OCI-LY1 (cell line): ENCODE results near the gene FREM2.

ENCODE experiments used
- H2AFZ ChIP-seq: fragments of 200-600 bp; sonication (generic), shearing (Covaris generic); 2 replicates; pipeline ENCODE4 v1.6.0; 2014; ENCODE audit warnings: antibody characterized with exemption, mild to moderate bottlenecking, low read length
- H3F3A ChIP-seq: fragments of 200-600 bp; sonication (generic), shearing (Covaris generic); 2 replicates; pipeline ENCODE4 v1.6.0; 2014; ENCODE audit warnings: mild to moderate bottlenecking, antibody characterized with exemption, low read length, moderate library complexity; ENCODE audit not compliant: insufficient read depth
- H3K27ac ChIP-seq: fragments of 200-600 bp; sonication (generic); 2 replicates; pipeline ENCODE4 v1.5.1; 2014; ENCODE audit warnings: low read length, mixed run types, mild to moderate bottlenecking, low read depth; ENCODE audit not compliant: poor library complexity, severe bottlenecking
- H3K27me3 ChIP-seq: fragments of 200-600 bp; sonication (generic); 2 replicates; pipeline ENCODE4 v1.6.0; 2014; ENCODE audit warnings: antibody characterized with exemption, mild to moderate bottlenecking, low read length, moderate library complexity; ENCODE audit not compliant: insufficient read depth
- H3K36me3 ChIP-seq: fragments of 200-600 bp; sonication (generic); 2 replicates; pipeline ENCODE4 v1.6.1; 2014; ENCODE audit warnings: mild to moderate bottlenecking, antibody characterized with exemption, low read length, moderate library complexity, mixed read lengths; ENCODE audit not compliant: insufficient read depth
- H3K4me1 ChIP-seq: fragments of 200-600 bp; sonication (generic); 2 replicates; pipeline ENCODE4 v1.5.1; 2014; ENCODE audit warnings: mild to moderate bottlenecking, low read length, moderate library complexity; ENCODE audit not compliant: insufficient read depth, severe bottlenecking
- H3K4me2 ChIP-seq: fragments of 200-600 bp; sonication (generic), shearing (Covaris generic); 2 replicates; pipeline ENCODE4 v1.6.1; 2014; ENCODE audit warnings: low read length
- H3K4me3 ChIP-seq: fragments of 200-600 bp; sonication (generic); 2 replicates; pipeline ENCODE4 v1.5.1; 2014; ENCODE audit warnings: low read length, low read depth, mild to moderate bottlenecking, mixed read lengths; ENCODE audit not compliant: poor library complexity, severe bottlenecking
- H3K79me2 ChIP-seq: fragments of 200-600 bp; shearing (Covaris generic); 2 replicates; pipeline ENCODE4 v1.6.1; 2016; ENCODE audit warnings: mixed run types, low read length, mixed read lengths; ENCODE audit not compliant: insufficient read depth
- H3K9ac ChIP-seq: fragments of 200-600 bp; sonication (generic), shearing (Covaris generic); 2 replicates; pipeline ENCODE4 v1.6.1; 2014; ENCODE audit warnings: mild to moderate bottlenecking, low read length, mixed read lengths
- H3K9me2 ChIP-seq: fragments of 200-600 bp; sonication (generic), shearing (Covaris generic); 2 replicates; pipeline ENCODE4 v1.6.1; 2014; ENCODE audit warnings: low read depth, mild to moderate bottlenecking, low read length, mixed read lengths
- H3K9me3 ChIP-seq: fragments of 200-600 bp; shearing (Covaris generic); 2 replicates; pipeline ENCODE4 v1.6.1; 2014; ENCODE audit warnings: low read length, mixed read lengths
- H4K20me1 ChIP-seq: fragments of 200-600 bp; sonication (generic), shearing (Covaris generic); 2 replicates; pipeline ENCODE4 v1.6.0; 2016; ENCODE audit warnings: mild to moderate bottlenecking, low read length; ENCODE audit not compliant: insufficient read depth
- EZH2 ChIP-seq: fragments of 200-600 bp; sonication (generic), shearing (Covaris generic); IDR thresholded peaks from 2 replicates; pipeline ENCODE4 v1.8.0; 2017; ENCODE audit warnings: borderline replicate concordance, mixed run types, mild to moderate bottlenecking, antibody characterized with exemption, low read length, moderate library complexity, mixed read lengths
- TF ChIP-seq, protein P1 (sequence below): fragments of 200-600 bp; sonication (generic), shearing (Covaris generic); IDR thresholded peaks from 2 replicates; pipeline ENCODE4 v1.5.1; 2017; ENCODE audit warnings: mild to moderate bottlenecking, antibody characterized with exemption, low read length, moderate library complexity, mixed read lengths

The FREM2 gene

DNA sequence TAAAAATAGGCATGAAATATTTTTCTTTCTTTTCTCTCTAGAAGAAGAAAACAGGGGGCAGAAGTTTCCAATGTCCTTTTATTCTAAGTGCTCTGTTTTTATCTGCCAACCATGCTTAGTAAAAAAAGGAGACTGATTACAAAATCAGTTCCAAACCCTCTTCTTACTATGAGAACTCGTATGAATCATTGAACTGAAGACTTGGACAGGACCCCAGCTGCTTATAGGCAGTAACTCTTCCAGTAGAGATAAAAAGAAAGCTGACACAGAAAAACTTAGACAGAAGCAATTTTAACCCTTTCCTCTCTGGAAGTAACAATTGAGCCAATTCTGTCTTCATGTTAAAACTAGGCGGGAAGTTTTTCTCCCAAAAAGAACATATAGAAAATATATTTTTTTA, 24.5 kb upstream of the FREM2 start:
- no peak overlapping the region for H3K4me3 ChIP-seq
- no peak overlapping the region for H2AFZ ChIP-seq
- H3K27me3 ChIP-seq = no peaks in the 10 kb centered on the region
- H3K4me2 ChIP-seq = no peak overlapping the region
- H3K4me1 ChIP-seq = no peaks in the 10 kb centered on the region
- H3K9me3 ChIP-seq = no peaks in the 10 kb centered on the region
- H4K20me1 ChIP-seq = no peaks in the 10 kb centered on the region
- no peak overlapping the region for H3K9ac ChIP-seq
- H3K9me2 ChIP-seq = no peaks in the 10 kb centered on the region
- H3K27ac ChIP-seq = no peak overlapping the region
- no peaks in the 10 kb centered on the region for H3F3A ChIP-seq
- TF ChIP-seq EZH2 = no peak
- TF ChIP-seq, protein P1, sequence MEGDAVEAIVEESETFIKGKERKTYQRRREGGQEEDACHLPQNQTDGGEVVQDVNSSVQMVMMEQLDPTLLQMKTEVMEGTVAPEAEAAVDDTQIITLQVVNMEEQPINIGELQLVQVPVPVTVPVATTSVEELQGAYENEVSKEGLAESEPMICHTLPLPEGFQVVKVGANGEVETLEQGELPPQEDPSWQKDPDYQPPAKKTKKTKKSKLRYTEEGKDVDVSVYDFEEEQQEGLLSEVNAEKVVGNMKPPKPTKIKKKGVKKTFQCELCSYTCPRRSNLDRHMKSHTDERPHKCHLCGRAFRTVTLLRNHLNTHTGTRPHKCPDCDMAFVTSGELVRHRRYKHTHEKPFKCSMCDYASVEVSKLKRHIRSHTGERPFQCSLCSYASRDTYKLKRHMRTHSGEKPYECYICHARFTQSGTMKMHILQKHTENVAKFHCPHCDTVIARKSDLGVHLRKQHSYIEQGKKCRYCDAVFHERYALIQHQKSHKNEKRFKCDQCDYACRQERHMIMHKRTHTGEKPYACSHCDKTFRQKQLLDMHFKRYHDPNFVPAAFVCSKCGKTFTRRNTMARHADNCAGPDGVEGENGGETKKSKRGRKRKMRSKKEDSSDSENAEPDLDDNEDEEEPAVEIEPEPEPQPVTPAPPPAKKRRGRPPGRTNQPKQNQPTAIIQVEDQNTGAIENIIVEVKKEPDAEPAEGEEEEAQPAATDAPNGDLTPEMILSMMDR = no peak
- no peaks in the 10 kb centered on the region for H3K79me2 ChIP-seq
- H3K36me3 ChIP-seq = no peaks in the 10 kb centered on the region

- Histone ChIP-seq H3K79me2 (no peaks in the 10 kb centered on the region), H3K36me3 (no peaks in the 10 kb centered on the region), H3K4me1 (no peaks in the 10 kb centered on the region), H3F3A (no peaks in the 10 kb centered on the region), H3K4me3 (no peak overlapping the region), H2AFZ (no peak overlapping the region), H3K27me3 (no peaks in the 10 kb centered on the region), H3K9me3 (no peaks in the 10 kb centered on the region), H3K9me2 (no peaks in the 10 kb centered on the region), H4K20me1 (no peaks in the 10 kb centered on the region), H3K4me2 (no peak overlapping the region), H3K9ac (no peak overlapping the region), H3K27ac (no peak overlapping the region)
- TF ChIP-seq, protein P1 = no peak
- no peak for TF ChIP-seq EZH2
Measured at GRCh38 chr13:38664906-38665305, 22.0 kb upstream of the FREM2 start.

- H3K27me3 ChIP-seq = no peaks in the 10 kb centered on the region
- no peaks in the 10 kb centered on the region for H3F3A ChIP-seq
- H3K4me3 ChIP-seq = no peak overlapping the region
- no peaks in the 10 kb centered on the region for H4K20me1 ChIP-seq
- no peaks in the 10 kb centered on the region for H3K36me3 ChIP-seq
- no peaks in the 10 kb centered on the region for H3K9me2 ChIP-seq
- no peak overlapping the region for H2AFZ ChIP-seq
- TF ChIP-seq, protein P1 = no peak
- TF ChIP-seq EZH2 = no peak
- no peak overlapping the region for H3K4me2 ChIP-seq
- H3K4me1 ChIP-seq = no peaks in the 10 kb centered on the region
- no peak overlapping the region for H3K27ac ChIP-seq
- no peaks in the 10 kb centered on the region for H3K79me2 ChIP-seq
- H3K9me3 ChIP-seq = no peaks in the 10 kb centered on the region
- no peak overlapping the region for H3K9ac ChIP-seq
Measured at GRCh38 chr13:38667526-38668109, 19.3 kb upstream of the FREM2 start.
